B cell (primary cell): ENCODE results near the gene EFCAB14. TPM values are rescaled to one million over a fixed set of nuclear protein-coding genes. Genes with fewer than 3 reads are reported as not detected.

Source experiments
- ATAC-seq: fragments of 200-7000 bp; cut with Tn5 transposase; one replicate; pipeline ENCODE4 v1.10.0; 2021; ENCODE audit warnings: low read depth, mild to moderate bottlenecking, moderate number of reproducible peaks, moderate library complexity
- CTCF ChIA-PET: fragments of 350-600 bp; sonication (Branson Sonifier 250); formaldehyde crosslinking; loops from one replicate; lab custom pipeline; 2021; ENCODE audit warnings: antibody characterized with exemption, inconsistent platforms; lab: Charles Lee
- POLR2A ChIA-PET: fragments of 350-600 bp; sonication (Branson Sonifier 250); formaldehyde crosslinking; loops from one replicate; lab custom pipeline; 2021; ENCODE audit warnings: antibody characterized with exemption; lab: Charles Lee
- DNase-seq: peaks from one replicate; pipeline ENCODE4 v3.0.0; 2013
- H2AFZ ChIP-seq: 2 replicates; pipeline ENCODE4 v1.6.1; 2012; ENCODE audit warnings: mild to moderate bottlenecking, low read depth, low read length; ENCODE audit not compliant: insufficient read depth, poor library complexity, severe bottlenecking
- H3K27ac ChIP-seq, 2 donors: 1 replicate in 1 of 2; 2 replicates in 1 of 2; pipeline ENCODE4 v1.5.1; 2012 to 2013; ENCODE audit warnings: low read length in 2 of 2, mild to moderate bottlenecking in 2 of 2, moderate library complexity in 1 of 2
- H3K27me3 ChIP-seq, 4 experiments: fragments of 200-600 bp in 1 of 4; sonication (generic) in 1 of 4; replicated peaks in 1 of 4; 1 replicate in 2 of 4; 2 replicates in 2 of 4; pipeline versions ENCODE4 v1.6.1 to v1.7.0; 2013 to 2016; ENCODE audit warnings: low read length in 3 of 4, mild to moderate bottlenecking in 2 of 4, mixed read lengths in 1 of 4, moderate library complexity in 1 of 4; ENCODE audit not compliant: insufficient read depth in 4 of 4, control insufficient read depth in 3 of 4; ENCODE audit errors: control extremely low read depth in 1 of 4
- H3K36me3 ChIP-seq, 2 experiments: replicated peaks in 1 of 2; 1 replicate in 1 of 2; 2 replicates in 1 of 2; pipeline versions ENCODE4 v1.6.1 to v1.7.1; 2013; ENCODE audit warnings: low read length in 1 of 2; ENCODE audit not compliant: insufficient read depth in 2 of 2, control insufficient read depth in 1 of 2; ENCODE audit errors: control extremely low read depth in 1 of 2, extremely low read depth in 1 of 2
- H3K4me1 ChIP-seq, 2 donors: fragments of 200-600 bp in 1 of 2; sonication (generic) in 1 of 2; 1 replicate in 1 of 2; 2 replicates in 1 of 2; pipeline versions ENCODE4 v1.5.1 to v1.6.1; 2013 to 2017; ENCODE audit warnings: low read length in 2 of 2; ENCODE audit not compliant: control insufficient read depth in 2 of 2, insufficient read depth in 2 of 2
- H3K4me2 ChIP-seq: replicated peaks from 2 replicates; pipeline ENCODE3; 2012; ENCODE audit warnings: mild to moderate bottlenecking, low read depth, low read length; ENCODE audit not compliant: poor library complexity, severe bottlenecking
- H3K4me3 ChIP-seq, 5 experiments: fragments of 200-600 bp in 1 of 5; sonication (generic) in 1 of 5; 1 replicate in 3 of 5; 2 replicates in 2 of 5; pipeline versions ENCODE4 v1.5.1 to v1.7.0; 2011 to 2016; ENCODE audit warnings: low read length in 4 of 5, mild to moderate bottlenecking in 4 of 5, low read depth in 2 of 5, control low read depth in 1 of 5, moderate library complexity in 1 of 5; ENCODE audit not compliant: insufficient read depth in 1 of 5; ENCODE audit errors: control extremely low read depth in 1 of 5, extremely low read depth in 1 of 5
- H3K79me2 ChIP-seq: fragments of 200-600 bp; sonication (generic); one replicate; pipeline ENCODE4 v1.6.0; 2016; ENCODE audit warnings: low read length; ENCODE audit not compliant: control insufficient read depth, insufficient read depth
- H3K9ac ChIP-seq: fragments of 200-600 bp; sonication (generic); 2 replicates; pipeline ENCODE4 v1.6.1; 2017; ENCODE audit warnings: mild to moderate bottlenecking, low read length, moderate library complexity
- H3K9me3 ChIP-seq, 3 donors: one replicate each; pipeline versions ENCODE4 v1.6.1 to v1.7.1; 2013; ENCODE audit warnings: low read length in 2 of 3; ENCODE audit not compliant: control insufficient read depth in 2 of 3, insufficient read depth in 1 of 3; ENCODE audit errors: control extremely low read depth in 1 of 3
- H4K20me1 ChIP-seq: 2 replicates; pipeline ENCODE4 v1.6.0; 2012; ENCODE audit warnings: mild to moderate bottlenecking, low read length; ENCODE audit not compliant: insufficient read depth, control insufficient read depth, poor library complexity, severe bottlenecking
- H3K27ac Mint-ChIP-seq: one replicate; pipeline ENCODE4 v1.8.0; 2021; ENCODE audit warnings: mixed read lengths
- H3K27me3 Mint-ChIP-seq: one replicate; pipeline ENCODE4 v1.8.0; 2021; ENCODE audit warnings: mixed read lengths
- H3K4me1 Mint-ChIP-seq: one replicate; pipeline ENCODE4 v1.8.0; 2021; ENCODE audit warnings: mixed read lengths
- H3K4me3 Mint-ChIP-seq: one replicate; pipeline ENCODE4 v1.8.0; 2021; ENCODE audit warnings: mixed read lengths
- H3K9me3 Mint-ChIP-seq: one replicate; pipeline ENCODE4 v1.8.0; 2022; ENCODE audit warnings: mixed read lengths; ENCODE audit not compliant: insufficient read depth
- CTCF ChIP-seq: fragments of 200-600 bp; IDR thresholded peaks from one replicate; pipeline ENCODE4 v1.8.0; 2022; ENCODE audit warnings: antibody characterized with exemption, mild to moderate bottlenecking
- EZH2 ChIP-seq: IDR thresholded peaks from 2 replicates; pipeline ENCODE4 v1.6.1; 2012; ENCODE audit warnings: borderline replicate concordance, low read depth, mild to moderate bottlenecking, moderate library complexity, low read length; ENCODE audit not compliant: insufficient read depth, poor library complexity, severe bottlenecking
- WGBS: methylation state at CpG from one replicate; pipeline ENCODE4 v1.1.5; 2013; ENCODE audit warnings: missing lambda C conversion rate; ENCODE audit not compliant: insufficient coverage; 5-methylcytosine and 5-hydroxymethylcytosine counted together
- intact Hi-C: fragments of 100-400 bp; cut with micrococcal nuclease; formaldehyde crosslinking; loops from one replicate; pipeline ENCODE4 v1.10.0; 2022
- polyA plus RNA-seq: library from polyadenylated mRNA; depleted of rRNA; stranded (reverse); fragments of >200 nt; gene quantifications from 2 replicates; pipeline ENCODE4 v1.2.3, GENCODE V29; 2012
- total RNA-seq, 2 donors: library from RNA; stranded (reverse); fragments of 120-200 nt in 1 of 2; gene quantifications; 1 replicate in 1 of 2; 2 replicates in 1 of 2; pipeline versions ENCODE4 v1.2.3 to v1.2.4, GENCODE V29; 2013 to 2022

The EFCAB14 gene
- total and polyA plus RNA-seq, 2 donors (not counting 1 experiment from before 2014, with no cell fraction given): 22.8 to 98.8 TPM

GRCh38 chr1:46717654-46718053 lies 1.3 kb downstream of the EFCAB14 start:
- peaks cover 38% of the 10 kb centered on the region for H3K79me2 ChIP-seq
- ChIA-PET CTCF (interaction anchor here (0.7 to 2.2 kb wide), 2 partner anchors 10 to 114 kb away, joined by 3 to 5 read pairs; partner anchors contain the start of gene MKNK1), POLR2A (no interaction called here)
- no peaks in the 10 kb centered on the region for H3K27me3 ChIP-seq
- H3K4me2 ChIP-seq: peak overlapping the region; percentile 91
- H3K27ac Mint-ChIP-seq: peak overlapping the region; percentile 83
- intact Hi-C loops: loop anchor here (5.0 to 10.0 kb wide), 4 partner anchors 415 to 1030 kb away; partner anchors contain the start of genes CMPK1, GPBP1L1, LRRC41 and RAD54L
- H3K9ac ChIP-seq: peak overlapping the region; percentile 97
- H3K9me3 ChIP-seq: no peaks in the 10 kb centered on the region
- peak overlapping the region; percentile 89 for H3K4me3 Mint-ChIP-seq
- WGBS: 81% methylated on average over 8 of the region's 9 CpGs
- ATAC-seq (no peak), DNase-seq (no peak)
- H2AFZ ChIP-seq: no peak overlapping the region
- H3K4me1 ChIP-seq: peaks cover 24 to 25% of the 10 kb centered on the region in 2 donors
- TF ChIP-seq EZH2 (no peak), CTCF (no peak)
- no peaks in the 10 kb centered on the region for H3K27me3 Mint-ChIP-seq
- no peaks in the 10 kb centered on the region for H3K9me3 Mint-ChIP-seq
- H3K4me1 Mint-ChIP-seq: peaks cover 40% of the 10 kb centered on the region
- peaks cover 5 to 36% of the 10 kb centered on the region in 2 experiments for H3K36me3 ChIP-seq
- peak overlapping the region in 4 of 5 experiments; percentile 84 to 95 (median 91) for H3K4me3 ChIP-seq
- peaks cover 34% of the 10 kb centered on the region for H4K20me1 ChIP-seq
- peak overlapping the region in 1 of 2 donors; percentile 89 for H3K27ac ChIP-seq

- no peak overlapping the region for H3K4me2 ChIP-seq
- Mint-ChIP-seq H3K4me1 (peaks cover 40% of the 10 kb centered on the region), H3K27ac (no peak overlapping the region), H3K27me3 (no peaks in the 10 kb centered on the region), H3K9me3 (no peaks in the 10 kb centered on the region), H3K4me3 (no peak overlapping the region)
- H2AFZ ChIP-seq: no peak overlapping the region
- H3K9ac ChIP-seq: no peak overlapping the region
- peaks cover 47% of the 10 kb centered on the region for H4K20me1 ChIP-seq
- no peak overlapping the region for H3K4me3 ChIP-seq
- ChIA-PET POLR2A (no interaction called here), CTCF (interaction anchor here (2.9 kb wide), 1 partner anchor 10 kb away, joined by 19 read pairs; no protein-coding TSS in a partner anchor)
- H3K36me3 ChIP-seq: peaks cover 12 to 54% of the 10 kb centered on the region in 2 experiments
- H3K27me3 ChIP-seq: no peaks in the 10 kb centered on the region
- peaks cover 60% of the 10 kb centered on the region for H3K79me2 ChIP-seq
- intact Hi-C loops: loop anchor here (5.0 to 10.0 kb wide), 4 partner anchors 413 to 1028 kb away; partner anchors contain the start of genes CMPK1, GPBP1L1, LRRC41 and RAD54L
- H3K9me3 ChIP-seq: no peaks in the 10 kb centered on the region
- DNase-seq (no peak), ATAC-seq (no peak)
- WGBS: no CpG with 5 or more reads among the region's 3 CpGs
- H3K4me1 ChIP-seq: peaks cover 24 to 25% of the 10 kb centered on the region in 2 donors
- no peak overlapping the region for H3K27ac ChIP-seq
- no peak for TF ChIP-seq CTCF
- no peak for TF ChIP-seq EZH2
These were observed 3.9 kb downstream of the EFCAB14 start for GRCh38 chr1:46714976-46715375.
